PC-3 (cell line): ENCODE results near the gene ENO3.

Experiments
- EZH2 ChIP-seq: fragments of 300-600 bp; sonication (generic); IDR thresholded peaks from one replicate; pipeline ENCODE4 v1.6.1; 2017; ENCODE audit warnings: antibody characterized with exemption, mild to moderate bottlenecking, low read length; ENCODE audit not compliant: unreplicated experiment
- EZH2phosphoT487 ChIP-seq: fragments of 300-600 bp; sonication (generic); IDR thresholded peaks from 2 replicates; pipeline ENCODE4 v1.6.1; 2018; ENCODE audit warnings: mild to moderate bottlenecking, antibody characterized with exemption, low read length, borderline replicate concordance
- TF ChIP-seq, protein P1 (sequence below): fragments of 300-600 bp; sonication (generic); conservative IDR thresholded peaks from 2 replicates; pipeline ENCODE4 v1.5.1; 2017; ENCODE audit warnings: antibody characterized with exemption, low read depth, mild to moderate bottlenecking, low read length

DNA sequence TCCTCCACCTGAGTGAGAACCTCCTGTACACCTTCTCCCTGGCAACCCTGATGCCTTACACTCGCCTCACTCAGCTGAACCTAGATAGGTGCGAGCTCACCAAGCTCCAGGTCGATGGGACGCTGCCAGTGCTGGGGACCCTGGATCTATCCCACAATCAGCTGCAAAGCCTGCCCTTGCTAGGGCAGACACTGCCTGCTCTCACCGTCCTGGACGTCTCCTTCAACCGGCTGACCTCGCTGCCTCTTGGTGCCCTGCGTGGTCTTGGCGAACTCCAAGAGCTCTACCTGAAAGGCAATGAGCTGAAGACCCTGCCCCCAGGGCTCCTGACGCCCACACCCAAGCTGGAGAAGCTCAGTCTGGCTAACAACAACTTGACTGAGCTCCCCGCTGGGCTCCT is 18.2 kb upstream of the ENO3 start:
- TF ChIP-seq, protein P1, sequence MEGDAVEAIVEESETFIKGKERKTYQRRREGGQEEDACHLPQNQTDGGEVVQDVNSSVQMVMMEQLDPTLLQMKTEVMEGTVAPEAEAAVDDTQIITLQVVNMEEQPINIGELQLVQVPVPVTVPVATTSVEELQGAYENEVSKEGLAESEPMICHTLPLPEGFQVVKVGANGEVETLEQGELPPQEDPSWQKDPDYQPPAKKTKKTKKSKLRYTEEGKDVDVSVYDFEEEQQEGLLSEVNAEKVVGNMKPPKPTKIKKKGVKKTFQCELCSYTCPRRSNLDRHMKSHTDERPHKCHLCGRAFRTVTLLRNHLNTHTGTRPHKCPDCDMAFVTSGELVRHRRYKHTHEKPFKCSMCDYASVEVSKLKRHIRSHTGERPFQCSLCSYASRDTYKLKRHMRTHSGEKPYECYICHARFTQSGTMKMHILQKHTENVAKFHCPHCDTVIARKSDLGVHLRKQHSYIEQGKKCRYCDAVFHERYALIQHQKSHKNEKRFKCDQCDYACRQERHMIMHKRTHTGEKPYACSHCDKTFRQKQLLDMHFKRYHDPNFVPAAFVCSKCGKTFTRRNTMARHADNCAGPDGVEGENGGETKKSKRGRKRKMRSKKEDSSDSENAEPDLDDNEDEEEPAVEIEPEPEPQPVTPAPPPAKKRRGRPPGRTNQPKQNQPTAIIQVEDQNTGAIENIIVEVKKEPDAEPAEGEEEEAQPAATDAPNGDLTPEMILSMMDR = no peak
- TF ChIP-seq EZH2 (no peak), EZH2phosphoT487 (no peak)
